Measurements from ENCODE around the gene YPEL2. TPM values are rescaled to one million over a fixed set of nuclear protein-coding genes. Genes with fewer than 3 reads are reported as not detected.

The YPEL2 gene
- total RNA-seq, 1 experiment from 2014 or later, result 2.9 TPM

DNA sequence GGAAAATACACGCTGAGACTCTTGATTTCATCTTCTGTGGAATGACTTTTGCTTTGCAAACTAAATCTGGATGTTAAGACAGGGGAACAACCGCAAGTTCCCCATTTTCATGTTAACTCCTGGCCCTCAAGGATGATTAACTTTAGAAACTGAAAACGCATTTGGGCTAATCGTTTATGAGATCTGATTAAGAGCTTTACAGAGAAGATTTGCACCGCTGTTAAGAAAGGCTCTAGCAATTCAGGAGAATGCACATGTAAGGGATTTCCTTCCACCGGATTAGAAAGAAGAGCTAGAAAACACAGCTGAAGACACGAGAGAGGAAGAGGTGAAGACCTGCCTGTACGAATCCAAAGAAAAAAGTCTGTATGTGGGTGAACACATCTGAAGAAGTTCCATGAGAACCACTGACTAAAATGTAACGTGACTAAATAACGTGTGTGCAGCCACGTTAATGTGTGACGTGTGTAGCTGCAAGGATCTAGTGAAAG lies 106.4 kb downstream of the YPEL2 start:
- peaks cover 7% of the 10 kb centered on the region for H3K4me1 Mint-ChIP-seq (ENCODE audit: low read depth, unreplicated experiment)
- no peak for DNase-seq
- no peaks in the 10 kb centered on the region for H3K27me3 Mint-ChIP-seq (ENCODE audit: insufficient read depth, unreplicated experiment)
- TF ChIP-seq, protein P1, sequence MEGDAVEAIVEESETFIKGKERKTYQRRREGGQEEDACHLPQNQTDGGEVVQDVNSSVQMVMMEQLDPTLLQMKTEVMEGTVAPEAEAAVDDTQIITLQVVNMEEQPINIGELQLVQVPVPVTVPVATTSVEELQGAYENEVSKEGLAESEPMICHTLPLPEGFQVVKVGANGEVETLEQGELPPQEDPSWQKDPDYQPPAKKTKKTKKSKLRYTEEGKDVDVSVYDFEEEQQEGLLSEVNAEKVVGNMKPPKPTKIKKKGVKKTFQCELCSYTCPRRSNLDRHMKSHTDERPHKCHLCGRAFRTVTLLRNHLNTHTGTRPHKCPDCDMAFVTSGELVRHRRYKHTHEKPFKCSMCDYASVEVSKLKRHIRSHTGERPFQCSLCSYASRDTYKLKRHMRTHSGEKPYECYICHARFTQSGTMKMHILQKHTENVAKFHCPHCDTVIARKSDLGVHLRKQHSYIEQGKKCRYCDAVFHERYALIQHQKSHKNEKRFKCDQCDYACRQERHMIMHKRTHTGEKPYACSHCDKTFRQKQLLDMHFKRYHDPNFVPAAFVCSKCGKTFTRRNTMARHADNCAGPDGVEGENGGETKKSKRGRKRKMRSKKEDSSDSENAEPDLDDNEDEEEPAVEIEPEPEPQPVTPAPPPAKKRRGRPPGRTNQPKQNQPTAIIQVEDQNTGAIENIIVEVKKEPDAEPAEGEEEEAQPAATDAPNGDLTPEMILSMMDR (IDR thresholded peaks at IDR 0.05; ENCODE audit: insufficient read depth in 1 of 2, low read depth in 1 of 2, low read length in 1 of 2, severe bottlenecking in 1 of 2, unreplicated experiment in 1 of 2), result no peak
- no peaks in the 10 kb centered on the region for H3K9me3 Mint-ChIP-seq (ENCODE audit: unreplicated experiment)
- CTCF ChIA-PET, result interaction anchor here (5.1 kb wide), 1 partner anchor 127 kb away, joined by 29 read pairs; no protein-coding TSS in a partner anchor
- intact Hi-C loops (cut with micrococcal nuclease; ENCODE audit: unreplicated experiment), result no loop called here
- no TSS peak for BruUV-seq (replicated peaks)
- H3K4me3 Mint-ChIP-seq (ENCODE audit: unreplicated experiment), result no peak overlapping the region
- H3K9me3 ChIP-seq, result no peaks in the 10 kb centered on the region
- no peaks in the 10 kb centered on the region for H3K27me3 ChIP-seq (replicated peaks; ENCODE audit: control insufficient read depth, insufficient read depth, low read length)
- no peaks in the 10 kb centered on the region for H3K4me1 ChIP-seq
- H3K36me3 ChIP-seq (ENCODE audit: control insufficient read depth, insufficient read depth, low read length), result no peaks in the 10 kb centered on the region
- H3K4me3 ChIP-seq (ENCODE audit: low read depth, low read length), result no peak overlapping the region
- no peaks in the 10 kb centered on the region for H3K36me3 Mint-ChIP-seq (ENCODE audit: insufficient read depth, unreplicated experiment)
- POLR2A ChIA-PET, result no interaction called here
- no peak overlapping the region for H3K27ac Mint-ChIP-seq (ENCODE audit: unreplicated experiment)

DNA sequence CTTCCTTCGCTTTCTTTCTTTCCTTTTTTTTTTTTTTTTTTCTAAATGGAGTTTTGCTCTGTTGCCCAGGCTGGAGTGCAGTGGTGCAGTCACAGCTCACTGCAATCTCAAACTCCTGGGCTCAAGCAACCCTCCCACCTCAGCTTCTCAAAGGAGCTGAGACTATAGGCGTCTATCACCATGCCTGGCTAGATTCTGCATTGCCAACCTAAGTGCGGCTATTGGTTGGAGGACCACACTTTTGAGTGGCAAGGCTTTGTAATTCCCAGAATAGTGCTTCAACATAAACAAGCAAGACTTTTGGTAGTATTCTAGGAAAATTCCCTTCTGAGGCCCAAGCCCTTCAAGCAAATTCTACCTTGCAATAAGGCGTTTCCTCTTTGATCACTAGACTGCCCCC lies 107.8 kb downstream of the YPEL2 start:
- DNase-seq, result no peak
- peaks cover 7% of the 10 kb centered on the region for H3K4me1 Mint-ChIP-seq (ENCODE audit: low read depth, unreplicated experiment)
- CTCF ChIA-PET, result interaction anchor here (0.6 to 5.1 kb wide), 4 partner anchors 73 to 129 kb away, joined by 3 to 29 read pairs (median 3); no protein-coding TSS in a partner anchor
- H3K27me3 ChIP-seq (replicated peaks; ENCODE audit: control insufficient read depth, insufficient read depth, low read length), result no peaks in the 10 kb centered on the region
- H3K4me1 ChIP-seq, result no peaks in the 10 kb centered on the region
- BruUV-seq (replicated peaks), result no TSS peak
- no peaks in the 10 kb centered on the region for H3K9me3 Mint-ChIP-seq (ENCODE audit: unreplicated experiment)
- no peak overlapping the region for H3K4me3 Mint-ChIP-seq (ENCODE audit: unreplicated experiment)
- H3K27me3 Mint-ChIP-seq (ENCODE audit: insufficient read depth, unreplicated experiment), result no peaks in the 10 kb centered on the region
- intact Hi-C loops (cut with micrococcal nuclease; ENCODE audit: unreplicated experiment), result no loop called here
- no peaks in the 10 kb centered on the region for H3K9me3 ChIP-seq
- TF ChIP-seq, protein P1 (IDR thresholded peaks at IDR 0.05; ENCODE audit: insufficient read depth in 1 of 2, low read depth in 1 of 2, low read length in 1 of 2, severe bottlenecking in 1 of 2, unreplicated experiment in 1 of 2), result no peak
- H3K36me3 ChIP-seq (ENCODE audit: control insufficient read depth, insufficient read depth, low read length), result no peaks in the 10 kb centered on the region
- no peaks in the 10 kb centered on the region for H3K36me3 Mint-ChIP-seq (ENCODE audit: insufficient read depth, unreplicated experiment)
- H3K27ac Mint-ChIP-seq (ENCODE audit: unreplicated experiment), result no peak overlapping the region
- no peak overlapping the region for H3K4me3 ChIP-seq (ENCODE audit: low read depth, low read length)
- POLR2A ChIA-PET, result no interaction called here

DNA sequence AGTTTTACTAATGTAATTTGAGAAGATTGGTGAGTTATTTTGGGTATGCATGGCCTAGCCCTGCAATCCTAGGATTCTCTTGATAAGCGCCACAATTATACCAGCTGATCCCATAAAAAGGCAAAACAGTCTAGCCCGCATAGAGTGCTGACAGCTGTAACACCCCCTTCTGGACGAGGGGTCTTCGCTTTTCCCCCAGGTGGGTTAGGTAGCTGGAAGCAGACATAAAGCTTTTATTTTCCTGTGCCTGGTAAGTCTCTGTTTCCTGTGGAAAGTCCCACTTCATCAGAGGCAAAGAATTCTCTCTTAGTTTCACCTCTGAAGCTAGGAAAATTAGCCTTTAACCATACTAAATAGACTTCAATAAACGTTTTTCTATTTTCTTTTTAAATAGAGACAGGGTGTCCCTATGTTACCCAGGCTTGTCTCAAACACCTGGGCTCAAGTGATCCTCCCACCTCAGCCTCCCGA lies 108.3 kb downstream of the YPEL2 start:
- Histone ChIP-seq H3K4me3 (ENCODE audit: low read depth, low read length) (no peak overlapping the region), H3K9me3 (no peaks in the 10 kb centered on the region), H3K27me3 (replicated peaks; ENCODE audit: control insufficient read depth, insufficient read depth, low read length) (no peaks in the 10 kb centered on the region), H3K4me1 (no peaks in the 10 kb centered on the region), H3K36me3 (ENCODE audit: control insufficient read depth, insufficient read depth, low read length) (no peaks in the 10 kb centered on the region)
- TF ChIP-seq, protein P1 (IDR thresholded peaks at IDR 0.05; ENCODE audit: insufficient read depth in 1 of 2, low read depth in 1 of 2, low read length in 1 of 2, severe bottlenecking in 1 of 2, unreplicated experiment in 1 of 2), result no peak
- no peak overlapping the region for H3K27ac Mint-ChIP-seq (ENCODE audit: unreplicated experiment)
- POLR2A ChIA-PET, result no interaction called here
- peaks cover 7% of the 10 kb centered on the region for H3K4me1 Mint-ChIP-seq (ENCODE audit: low read depth, unreplicated experiment)
- intact Hi-C loops (cut with micrococcal nuclease; ENCODE audit: unreplicated experiment), result loop anchor here (1.0 to 2.0 kb wide), 3 partner anchors 73 to 219 kb away; partner anchors contain the start of gene GDPD1
- no peak overlapping the region for H3K4me3 Mint-ChIP-seq (ENCODE audit: unreplicated experiment)
- no peaks in the 10 kb centered on the region for H3K27me3 Mint-ChIP-seq (ENCODE audit: insufficient read depth, unreplicated experiment)
- no peaks in the 10 kb centered on the region for H3K9me3 Mint-ChIP-seq (ENCODE audit: unreplicated experiment)
- no peak for DNase-seq
- no TSS peak for BruUV-seq (replicated peaks)
- CTCF ChIA-PET, result interaction anchor here (0.6 to 5.1 kb wide), 5 partner anchors 82 to 129 kb away, joined by 3 to 29 read pairs (median 4); no protein-coding TSS in a partner anchor
- H3K36me3 Mint-ChIP-seq (ENCODE audit: insufficient read depth, unreplicated experiment), result no peaks in the 10 kb centered on the region

Measured in Caco-2 (cell line).